ENCODE data around the gene RPUSD3.

RPUSD3 gene

DNA sequence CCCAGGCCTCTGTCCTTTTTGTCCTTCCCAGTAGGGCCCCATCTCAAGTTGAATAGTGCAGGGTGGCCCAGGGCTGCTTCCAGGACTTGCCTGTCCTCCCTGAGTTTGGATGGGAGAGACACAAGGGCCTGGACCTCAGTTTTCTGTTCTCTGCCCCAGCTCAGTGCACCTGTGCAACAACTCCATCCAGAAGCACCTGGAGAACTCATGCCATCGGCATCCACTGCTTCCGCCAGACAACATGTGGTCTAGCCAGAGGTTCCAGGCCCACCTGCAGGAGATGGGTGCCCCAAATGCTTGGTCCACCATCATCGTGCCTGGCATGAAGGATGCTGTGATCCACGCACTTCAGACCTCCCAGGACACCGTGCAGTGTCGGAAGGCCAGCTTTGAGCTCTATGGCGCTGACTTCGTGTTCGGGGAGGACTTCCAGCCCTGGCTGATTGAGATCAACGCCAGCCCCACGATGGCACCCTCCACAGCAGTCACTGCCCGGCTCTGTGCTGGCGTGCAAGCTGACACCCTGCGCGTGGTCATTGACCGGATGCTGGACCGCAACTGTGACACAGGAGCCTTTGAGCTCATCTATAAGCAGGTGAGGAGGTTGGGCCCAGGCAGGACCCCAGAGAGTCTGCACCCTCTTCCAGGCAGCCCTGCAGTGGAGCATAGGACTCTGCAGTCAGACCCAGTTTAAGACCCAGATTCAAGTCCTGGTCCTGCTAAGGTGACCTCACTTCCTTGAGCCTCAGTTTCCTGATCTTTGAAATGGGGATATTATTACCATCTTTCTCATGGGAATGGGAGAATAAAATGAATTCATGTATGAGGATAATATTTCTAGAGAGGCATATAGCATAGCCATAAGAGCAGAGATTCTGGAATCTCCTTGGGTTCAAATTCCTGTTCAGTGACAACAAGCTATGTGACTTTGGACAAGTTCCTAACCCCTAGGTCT, 14.7 kb downstream of the RPUSD3 start:
- no peak for DNase-seq

DNA sequence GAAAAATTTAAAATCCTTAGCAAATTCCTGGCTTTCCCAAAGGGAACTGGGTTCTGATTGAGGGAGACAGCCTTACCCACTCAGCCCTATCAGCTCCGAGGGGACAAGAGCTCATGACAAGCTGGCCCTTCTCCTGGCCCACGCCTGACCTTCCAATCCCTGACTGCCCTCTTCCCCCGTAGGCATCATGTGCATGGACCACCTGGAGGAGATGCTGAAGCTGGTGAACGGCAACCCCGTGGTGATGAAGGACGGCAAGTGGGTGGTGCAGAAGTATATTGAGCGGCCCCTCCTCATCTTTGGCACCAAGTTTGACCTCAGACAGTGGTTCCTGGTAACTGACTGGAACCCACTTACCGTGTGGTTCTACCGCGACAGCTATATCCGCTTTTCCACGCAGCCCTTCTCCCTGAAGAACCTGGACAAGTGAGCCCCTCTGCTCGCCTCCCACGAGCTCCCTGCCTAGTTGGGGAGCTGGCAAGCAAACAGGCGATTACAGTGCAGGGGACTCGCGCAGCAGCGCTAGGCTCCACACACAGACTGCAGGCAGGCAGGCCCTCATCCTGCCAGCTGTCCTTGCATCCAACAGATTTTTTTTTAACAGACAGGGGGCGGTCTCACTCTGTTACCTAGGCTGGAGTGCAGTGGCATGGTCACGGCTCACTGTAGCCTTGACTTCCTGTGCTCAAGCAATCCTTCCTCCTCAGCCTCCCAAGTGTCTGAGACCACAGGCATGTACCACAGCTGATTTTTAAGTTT, 16.8 kb downstream of the RPUSD3 start:
- DNase-seq, result peak; percentile 31

DNA sequence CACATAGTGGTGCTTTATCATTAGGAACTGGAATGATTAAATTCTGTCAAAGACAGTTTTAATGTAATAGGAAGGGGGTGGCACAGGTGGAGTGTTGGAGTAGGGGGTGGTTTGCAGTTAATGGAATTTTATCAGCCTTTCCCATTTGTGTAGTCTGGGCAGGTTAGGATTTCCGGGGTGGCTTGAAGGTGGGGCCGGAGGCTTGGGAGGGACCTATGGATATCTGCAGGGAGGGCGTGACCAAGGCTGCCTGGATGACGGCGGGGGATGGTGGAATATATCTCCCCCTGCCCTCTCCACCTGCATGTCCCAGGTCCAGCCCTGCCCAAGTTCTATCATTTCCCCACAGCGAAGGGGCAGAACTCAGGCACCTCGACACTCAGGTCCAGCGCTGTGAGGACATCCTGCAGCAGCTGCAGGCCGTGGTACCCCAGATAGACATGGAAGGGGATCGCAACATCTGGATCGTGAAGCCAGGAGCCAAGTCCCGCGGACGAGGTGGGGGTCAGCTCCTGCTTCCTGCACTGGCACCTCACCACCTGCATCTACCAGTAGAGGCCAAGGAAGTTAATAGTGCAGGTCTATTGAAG, 18.3 kb downstream of the RPUSD3 start:
- DNase-seq, result no peak

- no peak for DNase-seq
Observed at GRCh38 chr3:9820946-9821345, 22.9 kb downstream of the RPUSD3 start.

DNA sequence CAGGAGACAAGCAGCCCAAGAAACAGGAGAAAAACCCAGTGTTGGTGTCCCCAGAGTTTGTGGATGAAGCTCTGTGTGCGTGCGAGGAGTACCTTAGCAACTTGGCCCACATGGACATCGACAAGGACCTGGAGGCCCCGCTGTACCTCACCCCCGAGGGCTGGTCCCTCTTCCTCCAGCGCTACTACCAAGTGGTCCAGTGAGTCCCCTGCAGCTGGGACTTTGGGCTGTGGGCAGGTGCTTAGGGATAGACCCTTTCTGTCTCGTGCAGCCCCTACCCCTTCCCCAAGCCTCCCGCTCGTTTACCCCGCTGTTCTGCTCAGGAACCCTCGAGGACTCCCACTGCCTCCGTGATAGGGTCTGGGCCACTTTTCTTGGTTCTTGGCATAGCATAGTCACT, 23.3 kb downstream of the RPUSD3 start:
- no peak for DNase-seq

GRCh38 chr3:9818666-9819335, 25.0 kb downstream of the RPUSD3 start:
- DNase-seq, result no peak

DNA sequence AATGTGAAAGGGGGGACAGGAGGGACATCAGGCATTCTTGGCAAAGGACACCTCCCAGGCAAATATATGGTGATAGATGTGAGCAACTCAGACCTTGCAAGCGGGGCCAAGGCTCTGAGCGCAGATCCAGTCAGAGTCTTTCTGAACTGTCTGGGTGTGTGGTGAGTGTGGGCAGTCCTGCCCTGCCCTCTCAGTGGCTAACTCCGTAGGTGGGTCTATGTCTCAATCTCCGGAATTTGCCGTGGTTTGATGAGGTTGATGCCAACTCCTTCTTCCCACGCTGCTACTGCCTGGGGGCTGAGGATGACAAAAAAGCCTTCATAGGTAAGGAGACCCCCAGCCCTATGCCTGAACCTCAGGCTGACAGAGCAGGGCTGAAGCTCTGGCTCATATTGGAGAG, 26.4 kb downstream of the RPUSD3 start:
- DNase-seq, result no peak

DNA sequence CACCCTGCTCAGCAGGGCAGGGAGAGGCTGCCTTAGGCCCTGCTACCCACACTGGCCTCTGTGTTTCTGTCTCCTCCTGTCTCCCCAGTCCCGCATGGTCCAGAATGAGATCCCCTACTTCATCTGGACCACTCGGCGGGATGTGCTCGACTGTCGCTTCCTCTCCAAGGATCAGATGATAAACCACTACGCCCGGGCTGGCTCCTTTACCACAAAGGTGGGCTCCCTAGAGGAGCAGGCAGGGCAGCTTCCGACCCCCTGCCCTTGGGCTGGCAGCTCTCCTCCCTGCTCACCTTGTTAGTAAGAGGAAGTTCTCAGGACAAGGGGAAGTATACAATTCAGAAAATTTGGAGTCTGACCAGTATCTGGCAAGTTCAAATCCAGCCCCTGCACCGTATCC, 27.8 kb downstream of the RPUSD3 start:
- DNase-seq, result no peak

DNA sequence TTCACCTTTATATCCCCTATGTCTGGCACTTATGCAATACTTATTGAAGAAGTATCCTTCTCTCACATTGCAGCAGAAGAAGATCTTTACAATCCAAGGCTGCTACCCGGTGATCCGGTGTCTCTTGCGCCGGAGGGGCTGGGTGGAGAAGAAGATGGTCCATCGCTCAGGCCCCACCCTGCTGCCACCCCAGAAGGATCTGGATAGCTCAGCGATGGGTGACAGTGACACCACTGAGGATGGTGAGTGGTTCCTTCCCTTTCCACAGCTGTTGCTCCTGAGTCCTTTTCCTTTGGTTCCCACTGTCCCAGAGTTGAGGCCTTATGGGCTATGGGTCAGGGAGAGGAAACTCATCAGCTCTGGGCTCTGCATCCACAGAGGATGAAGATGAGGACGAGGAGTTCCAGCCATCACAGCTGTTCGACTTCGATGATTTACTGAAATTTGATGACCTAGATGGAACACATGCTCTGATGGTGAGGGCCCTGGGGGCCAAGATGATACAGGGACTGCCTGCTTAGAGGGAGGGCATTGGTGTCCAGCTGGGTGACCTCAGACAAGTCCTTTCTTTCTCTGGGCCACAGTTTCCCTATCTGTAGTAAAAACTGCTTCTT, 30.8 kb downstream of the RPUSD3 start:
- DNase-seq, result no peak

- no peak for DNase-seq
Observed at GRCh38 chr3:9810846-9811245, 33.0 kb downstream of the RPUSD3 start.

- no peak for DNase-seq
Observed at GRCh38 chr3:9810433-9810770, 33.4 kb downstream of the RPUSD3 start.

GRCh38 chr3:9809615-9810432, 34.0 kb downstream of the RPUSD3 start, which contains the start of gene TTLL3:
Gene TTLL3, plus strand, starts transcription at chr3:9810262. Its CDS starts 400 bp downstream, at chr3:9810662.
- DNase-seq, result peak; percentile 41

- DNase-seq, result no peak
Observed at GRCh38 chr3:9809239-9809614, 34.6 kb downstream of the RPUSD3 start.

DNA sequence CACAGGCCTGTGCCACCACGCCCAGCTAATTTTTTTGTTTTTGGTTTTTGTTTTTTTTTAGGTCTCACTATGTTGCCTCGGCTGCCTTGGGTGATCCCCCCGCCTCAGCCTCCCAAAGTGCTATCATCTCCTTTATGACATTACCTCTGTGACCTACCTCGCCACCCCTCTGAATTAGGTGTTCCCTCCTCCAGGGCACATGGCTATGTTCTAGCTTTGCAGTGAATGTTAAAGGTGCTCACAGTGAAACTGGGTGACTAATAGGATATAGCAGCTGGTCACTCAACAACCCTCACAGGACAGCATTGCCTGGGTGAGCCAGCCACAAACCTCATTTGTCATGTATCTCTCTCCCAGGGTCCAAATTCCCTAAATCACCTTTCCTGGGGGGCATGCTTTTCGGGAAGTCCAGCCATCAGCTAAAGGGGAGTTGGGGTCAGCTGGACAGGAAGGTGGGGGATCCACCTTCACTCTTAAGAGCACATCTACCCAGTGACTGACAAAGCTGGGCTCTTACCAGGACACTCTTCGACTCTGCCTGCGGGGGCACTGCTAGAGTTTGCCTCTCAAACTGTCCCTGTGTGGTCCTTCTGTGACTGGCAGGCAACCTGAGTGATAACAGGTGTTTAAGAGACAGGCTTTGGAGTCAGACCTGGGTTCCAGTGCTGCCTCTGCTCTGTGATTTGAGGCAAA, 35.3 kb downstream of the RPUSD3 start:
- DNase-seq, result peak; percentile 63

DNA sequence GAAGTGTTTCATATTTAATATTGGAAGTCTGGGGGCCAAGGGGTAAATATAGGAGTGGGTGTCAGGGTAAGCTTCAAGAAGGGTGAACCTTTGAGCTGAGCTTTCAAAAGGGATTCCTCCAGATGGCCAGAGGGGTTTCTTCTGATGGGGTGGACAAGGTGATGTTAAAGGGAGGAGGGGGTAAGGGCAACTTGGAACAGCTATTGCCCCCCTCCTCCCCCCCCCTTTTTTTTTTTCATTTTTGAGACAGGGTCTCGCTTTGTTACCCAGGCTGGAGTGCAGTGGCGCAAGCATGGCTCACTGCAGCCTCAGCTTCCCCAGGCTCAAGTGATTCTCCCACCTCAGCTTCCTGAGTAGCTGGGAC, 35.8 kb downstream of the RPUSD3 start:
- no peak for DNase-seq

DNA sequence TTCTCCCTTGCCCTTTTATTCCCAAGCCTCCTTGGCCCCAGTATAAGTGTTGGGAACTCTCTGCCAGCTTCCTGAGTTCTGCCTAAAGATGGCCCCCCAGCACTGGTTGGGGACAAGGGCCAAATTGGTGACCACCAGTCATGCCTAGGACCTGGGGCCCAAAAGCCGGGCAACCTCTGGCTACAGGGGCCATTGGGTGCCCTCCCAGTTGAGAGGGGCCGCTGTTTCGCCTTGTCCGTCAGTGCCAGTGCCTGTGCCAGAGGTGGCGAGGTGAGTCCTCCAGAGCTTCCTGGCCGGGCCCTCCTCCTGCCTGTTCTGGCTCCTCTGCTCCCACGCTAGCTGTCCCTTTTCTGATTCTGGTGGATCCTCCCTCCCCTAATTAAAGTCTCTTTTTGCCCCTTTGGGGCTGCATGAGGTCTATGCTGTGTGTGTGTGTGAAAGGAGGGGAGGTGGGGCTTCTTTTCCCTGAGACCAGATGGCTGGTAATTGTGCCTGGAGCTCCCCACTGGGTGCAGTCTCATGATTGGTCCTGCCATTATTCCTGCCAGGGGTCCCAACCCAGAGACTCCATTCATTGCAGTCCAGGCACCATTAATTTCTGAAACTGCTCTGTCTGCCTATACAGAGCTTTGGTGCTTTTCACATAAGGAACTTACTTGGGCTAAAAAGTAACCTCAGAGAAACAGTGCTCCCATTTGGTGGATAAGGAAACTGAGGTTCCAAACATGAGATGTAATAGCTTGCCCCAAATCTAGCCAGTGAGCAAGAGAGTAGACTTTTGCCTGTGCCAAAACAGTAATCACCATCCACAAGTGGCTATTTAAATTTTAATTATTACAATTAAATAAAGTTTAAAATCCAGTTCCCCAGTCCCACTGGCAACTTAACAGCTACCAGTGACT, 36.9 kb downstream of the RPUSD3 start:
- DNase-seq, result no peak

GRCh38 chr3:9806137-9806536, 37.7 kb downstream of the RPUSD3 start:
- no peak for DNase-seq

- no peak for DNase-seq
Observed at GRCh38 chr3:9804996-9805395, 38.8 kb downstream of the RPUSD3 start.

- DNase-seq, result no peak
Observed at GRCh38 chr3:9803494-9803893, 40.3 kb downstream of the RPUSD3 start.

DNA sequence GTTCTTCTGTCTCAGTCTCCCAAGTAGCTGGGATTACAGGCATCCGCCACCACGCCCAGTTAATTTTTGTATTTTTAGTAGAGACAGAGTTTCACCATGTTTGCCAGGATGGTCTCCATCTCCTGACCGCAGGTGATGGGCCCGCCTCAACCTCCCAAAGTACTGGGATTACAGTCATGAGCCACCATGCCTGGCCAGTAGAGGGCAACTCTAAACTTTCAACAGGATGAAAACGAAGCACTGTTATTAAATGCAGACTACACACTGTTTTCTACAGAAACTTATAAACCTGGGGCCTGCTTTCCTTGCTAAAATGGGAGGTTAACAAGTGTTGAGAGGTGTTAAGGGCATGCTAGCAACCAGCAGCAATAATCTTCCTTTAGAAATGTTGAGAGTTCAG, 43.3 kb downstream of the RPUSD3 start:
- DNase-seq, result no peak

Data from CD4-positive, alpha-beta T cell treated with Interleukin-10 for 1 hour (primary cell).